Loucy (cell line): ENCODE measurements around the gene GAL3ST3.

Experiments
- H2AFZ ChIP-seq: fragments of 200-600 bp; sonication (generic); 2 replicates; pipeline ENCODE4 v1.6.0; 2016; ENCODE audit warnings: antibody characterized with exemption, mild to moderate bottlenecking, low read length, moderate library complexity
- H3F3A ChIP-seq: fragments of 200-600 bp; 2 replicates; pipeline ENCODE4 v1.6.0; 2016; ENCODE audit warnings: antibody characterized with exemption, low read depth, mild to moderate bottlenecking
- H3K27me3 ChIP-seq: fragments of 200-600 bp; sonication (generic); 2 replicates; pipeline ENCODE4 v1.6.1; 2014; ENCODE audit warnings: low read length, mild to moderate bottlenecking; ENCODE audit not compliant: insufficient read depth, poor library complexity, severe bottlenecking
- H3K36me3 ChIP-seq: fragments of 200-600 bp; sonication (generic); 2 replicates; pipeline ENCODE4 v1.6.1; 2016; ENCODE audit warnings: low read length; ENCODE audit not compliant: insufficient read depth
- H3K4me1 ChIP-seq: fragments of 200-600 bp; sonication (generic); 2 replicates; pipeline ENCODE4 v1.5.1; 2014; ENCODE audit warnings: low read length, mild to moderate bottlenecking; ENCODE audit not compliant: insufficient read depth, poor library complexity, severe bottlenecking
- H3K4me2 ChIP-seq: fragments of 200-600 bp; sonication (generic); 2 replicates; pipeline ENCODE4 v1.6.0; 2014; ENCODE audit warnings: antibody characterized with exemption, low read length, low read depth, mild to moderate bottlenecking; ENCODE audit not compliant: poor library complexity, severe bottlenecking
- H3K4me3 ChIP-seq: fragments of 200-600 bp; sonication (generic); 2 replicates; pipeline ENCODE4 v1.5.1; 2014; ENCODE audit warnings: low read length, mild to moderate bottlenecking, mixed read lengths; ENCODE audit not compliant: poor library complexity, severe bottlenecking
- H3K79me2 ChIP-seq: fragments of 200-600 bp; sonication (generic); 2 replicates; pipeline ENCODE4 v1.6.1; 2014; ENCODE audit warnings: low read length; ENCODE audit not compliant: insufficient read depth
- H3K9ac ChIP-seq: fragments of 200-600 bp; sonication (generic); 2 replicates; pipeline ENCODE4 v1.6.0; 2014; ENCODE audit warnings: mild to moderate bottlenecking, low read depth, low read length, moderate library complexity; ENCODE audit not compliant: poor library complexity, severe bottlenecking
- H3K9me2 ChIP-seq: fragments of 200-600 bp; sonication (generic); replicated peaks from 2 replicates; pipeline ENCODE4 v1.6.1; 2016; ENCODE audit warnings: low read depth, low read length, mixed read lengths
- H3K9me3 ChIP-seq: fragments of 200-600 bp; sonication (generic); 2 replicates; pipeline ENCODE4 v1.6.1; 2014; ENCODE audit warnings: mild to moderate bottlenecking, antibody characterized with exemption, low read length, low read depth; ENCODE audit not compliant: insufficient read depth
- H4K20me1 ChIP-seq: fragments of 200-600 bp; sonication (generic); 2 replicates; pipeline ENCODE4 v1.6.0; 2014; ENCODE audit warnings: antibody characterized with exemption, low read length, mild to moderate bottlenecking; ENCODE audit not compliant: insufficient read depth, poor library complexity, severe bottlenecking
- EZH2phosphoT487 ChIP-seq: fragments of 200-600 bp; IDR thresholded peaks from 2 replicates; pipeline ENCODE4 v1.6.1; 2018; ENCODE audit warnings: antibody characterized with exemption, mild to moderate bottlenecking, moderate library complexity, borderline replicate concordance
- TF ChIP-seq, protein P1 (sequence below): fragments of 200-600 bp; sonication (generic); conservative IDR thresholded peaks from 2 replicates; pipeline ENCODE4 v1.5.1; 2014; ENCODE audit warnings: mild to moderate bottlenecking, antibody characterized with exemption, low read length

Gene GAL3ST3

DNA sequence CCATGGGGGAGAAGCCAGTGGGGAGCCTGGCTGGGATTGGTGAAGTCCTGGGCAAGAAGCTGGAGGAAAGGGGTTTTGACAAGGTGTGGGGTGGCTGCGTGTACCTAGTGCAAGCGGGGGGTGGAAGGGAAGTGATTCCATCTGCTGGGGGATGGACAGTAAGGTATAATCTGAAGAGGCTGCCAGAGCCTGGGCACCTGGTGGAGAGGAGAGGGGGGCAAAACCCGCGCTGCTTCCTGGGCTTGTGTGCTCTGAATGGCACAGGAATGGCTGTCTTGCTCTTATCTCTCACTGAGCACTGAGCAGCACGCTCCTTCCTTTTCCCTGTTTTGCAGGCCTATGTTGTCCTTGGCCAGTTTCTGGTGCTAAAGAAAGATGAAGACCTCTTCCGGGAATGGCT lies 45.7 kb downstream of the GAL3ST3 start:
- Histone ChIP-seq H3K9me3 (no peaks in the 10 kb centered on the region), H3K4me3 (peak overlapping the region; percentile 86), H3K9me2 (no peaks in the 10 kb centered on the region), H4K20me1 (peaks cover 24% of the 10 kb centered on the region), H2AFZ (no peak overlapping the region), H3K9ac (peak overlapping the region; percentile 83), H3K4me1 (peaks cover 24% of the 10 kb centered on the region), H3K27me3 (no peaks in the 10 kb centered on the region), H3K4me2 (peak overlapping the region; percentile 83), H3F3A (no peaks in the 10 kb centered on the region), H3K79me2 (peaks cover 58% of the 10 kb centered on the region), H3K36me3 (peaks cover 19% of the 10 kb centered on the region; the same call in 1 of the 2 replicates)
- TF ChIP-seq EZH2phosphoT487, result no peak
- TF ChIP-seq, protein P1, sequence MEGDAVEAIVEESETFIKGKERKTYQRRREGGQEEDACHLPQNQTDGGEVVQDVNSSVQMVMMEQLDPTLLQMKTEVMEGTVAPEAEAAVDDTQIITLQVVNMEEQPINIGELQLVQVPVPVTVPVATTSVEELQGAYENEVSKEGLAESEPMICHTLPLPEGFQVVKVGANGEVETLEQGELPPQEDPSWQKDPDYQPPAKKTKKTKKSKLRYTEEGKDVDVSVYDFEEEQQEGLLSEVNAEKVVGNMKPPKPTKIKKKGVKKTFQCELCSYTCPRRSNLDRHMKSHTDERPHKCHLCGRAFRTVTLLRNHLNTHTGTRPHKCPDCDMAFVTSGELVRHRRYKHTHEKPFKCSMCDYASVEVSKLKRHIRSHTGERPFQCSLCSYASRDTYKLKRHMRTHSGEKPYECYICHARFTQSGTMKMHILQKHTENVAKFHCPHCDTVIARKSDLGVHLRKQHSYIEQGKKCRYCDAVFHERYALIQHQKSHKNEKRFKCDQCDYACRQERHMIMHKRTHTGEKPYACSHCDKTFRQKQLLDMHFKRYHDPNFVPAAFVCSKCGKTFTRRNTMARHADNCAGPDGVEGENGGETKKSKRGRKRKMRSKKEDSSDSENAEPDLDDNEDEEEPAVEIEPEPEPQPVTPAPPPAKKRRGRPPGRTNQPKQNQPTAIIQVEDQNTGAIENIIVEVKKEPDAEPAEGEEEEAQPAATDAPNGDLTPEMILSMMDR, result no peak

DNA sequence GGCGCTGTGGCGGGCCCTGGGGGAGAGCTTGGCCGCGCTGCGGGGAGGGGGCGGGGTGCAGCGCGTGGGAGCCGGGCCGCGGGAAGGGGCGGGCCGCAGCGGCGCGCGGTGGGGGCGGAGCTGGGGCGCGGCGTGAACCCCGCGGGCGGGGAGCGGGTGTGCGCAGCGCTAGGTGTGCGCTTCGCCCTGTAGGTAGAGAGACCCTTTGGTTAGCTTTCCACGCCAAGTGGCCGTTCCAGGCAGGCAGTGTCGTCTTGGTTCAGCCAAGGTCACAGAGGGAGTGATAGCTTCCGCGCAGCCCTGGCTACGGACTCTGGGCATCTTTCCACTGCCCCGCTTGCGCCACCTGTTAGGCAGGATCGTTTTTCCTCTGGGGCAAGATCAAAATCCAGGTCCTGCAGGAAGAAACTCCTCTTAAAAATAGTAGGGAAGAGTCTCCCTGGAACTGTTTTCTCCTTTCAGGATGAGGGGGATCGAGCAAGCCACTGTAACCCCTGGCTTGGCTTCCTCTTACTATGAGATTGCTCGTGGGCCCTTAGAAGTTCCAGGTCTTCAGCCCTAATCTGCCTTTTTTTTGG lies 46.2 kb downstream of the GAL3ST3 start:
- Histone ChIP-seq H3K36me3 (peaks cover 24% of the 10 kb centered on the region; the same call in 1 of the 2 replicates), H3K27me3 (no peaks in the 10 kb centered on the region), H3K9me2 (no peaks in the 10 kb centered on the region), H3F3A (no peaks in the 10 kb centered on the region; the same call in 1 of the 2 replicates), H3K4me1 (peaks cover 23% of the 10 kb centered on the region), H3K4me3 (peak overlapping the region; percentile 86), H2AFZ (peak overlapping the region; percentile 74), H3K79me2 (peaks cover 59% of the 10 kb centered on the region), H3K9me3 (no peaks in the 10 kb centered on the region), H4K20me1 (peaks cover 25% of the 10 kb centered on the region), H3K4me2 (peak overlapping the region; percentile 83), H3K9ac (peak overlapping the region; percentile 83)
- TF ChIP-seq, protein P1, result peak; percentile 20; the same call in 1 of the 2 replicates
- TF ChIP-seq EZH2phosphoT487, result no peak

DNA sequence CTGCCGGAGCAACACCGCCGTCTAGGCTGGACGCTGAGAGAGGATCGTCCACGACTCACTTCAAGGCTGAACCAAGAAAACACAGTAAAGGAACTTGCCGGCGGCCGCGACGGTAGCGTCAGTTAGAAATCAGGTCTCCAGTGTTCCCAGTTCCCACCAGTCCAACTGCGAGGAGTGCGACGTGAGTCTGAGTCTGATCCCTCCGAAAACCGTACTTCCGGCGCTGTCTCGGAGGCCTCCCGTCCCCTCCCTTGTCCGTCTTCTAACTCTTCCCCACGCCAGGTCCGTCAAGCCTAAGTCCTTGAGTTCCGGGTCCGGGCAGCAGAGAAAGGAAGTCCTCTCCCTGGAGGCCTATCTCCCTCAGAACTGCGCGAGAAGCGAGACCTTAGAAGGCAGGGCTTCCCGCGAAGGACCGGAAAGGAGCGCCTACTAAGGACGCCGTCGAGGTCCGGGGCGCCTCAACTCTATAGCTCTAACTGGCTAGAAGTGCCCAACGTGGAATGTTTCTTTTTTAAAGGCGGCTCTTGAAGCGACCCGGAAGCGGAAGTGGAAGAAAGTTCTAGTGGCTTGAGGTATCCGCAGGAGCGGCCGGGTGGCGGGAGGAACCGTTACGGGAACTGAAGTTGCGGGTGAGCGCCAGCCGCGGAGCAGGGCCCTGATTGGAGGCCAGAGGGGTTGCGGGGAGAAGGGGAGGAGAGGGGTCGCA lies 46.9 kb downstream of the GAL3ST3 start, which contains the start of the genes BANF1 and EIF1AD:
Gene BANF1, plus strand, starts transcription at position 562 of the 706 bp plus-strand sequence. CDS start 748 bp downstream, outside the sequence.
Gene EIF1AD, minus strand, starts transcription at position 216 of the 706 bp plus-strand sequence. CDS start 1,768 bp downstream, outside the sequence.
- no peaks in the 10 kb centered on the region for H3K9me3 ChIP-seq
- H3F3A ChIP-seq, result no peaks in the 10 kb centered on the region; the same call in 1 of the 2 replicates
- H3K4me1 ChIP-seq, result peaks cover 21% of the 10 kb centered on the region
- peaks cover 31% of the 10 kb centered on the region; the same call in 1 of the 2 replicates for H3K36me3 ChIP-seq
- H3K79me2 ChIP-seq, result peaks cover 59% of the 10 kb centered on the region
- H3K9me2 ChIP-seq, result no peaks in the 10 kb centered on the region
- peaks cover 28% of the 10 kb centered on the region for H4K20me1 ChIP-seq
- no peaks in the 10 kb centered on the region for H3K27me3 ChIP-seq
- H3K4me3 ChIP-seq, result peak within 1 kb of the TSS; percentile 86
- H2AFZ ChIP-seq, result peak within 1 kb of the TSS; percentile 74
- TF ChIP-seq, protein P1, result no peak
- TF ChIP-seq EZH2phosphoT487, result no peak
- peak within 1 kb of the TSS; percentile 83 for H3K9ac ChIP-seq
- H3K4me2 ChIP-seq, result peak within 1 kb of the TSS; percentile 83
